ENCODE measurements around the gene CENPS.
"Not testable (repeated sequence)": the region's sequence is repeated elsewhere in the genome, so short reads cannot be mapped to it uniquely, and the experiment has no call there.

CENPS gene

DNA sequence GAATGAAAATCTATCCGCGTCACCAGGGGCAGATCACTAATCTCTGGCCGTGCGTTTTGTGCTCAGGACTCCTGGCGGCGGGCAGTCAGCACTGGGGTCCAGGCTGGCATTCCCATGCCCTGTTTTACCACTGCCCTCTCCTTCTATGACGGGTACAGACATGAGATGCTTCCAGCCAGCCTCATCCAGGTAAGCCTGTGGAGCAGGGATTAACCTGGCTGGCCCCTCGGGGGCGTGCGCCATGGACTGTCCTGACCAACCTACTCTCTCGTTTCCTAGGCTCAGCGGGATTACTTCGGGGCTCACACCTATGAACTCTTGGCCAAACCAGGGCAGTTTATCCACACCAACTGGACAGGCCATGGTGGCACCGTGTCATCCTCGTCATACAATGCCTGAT, 10.9 kb upstream of the CENPS start:
- no peak for DNase-seq (ENCODE audit: low read depth, low spot score)

DNA sequence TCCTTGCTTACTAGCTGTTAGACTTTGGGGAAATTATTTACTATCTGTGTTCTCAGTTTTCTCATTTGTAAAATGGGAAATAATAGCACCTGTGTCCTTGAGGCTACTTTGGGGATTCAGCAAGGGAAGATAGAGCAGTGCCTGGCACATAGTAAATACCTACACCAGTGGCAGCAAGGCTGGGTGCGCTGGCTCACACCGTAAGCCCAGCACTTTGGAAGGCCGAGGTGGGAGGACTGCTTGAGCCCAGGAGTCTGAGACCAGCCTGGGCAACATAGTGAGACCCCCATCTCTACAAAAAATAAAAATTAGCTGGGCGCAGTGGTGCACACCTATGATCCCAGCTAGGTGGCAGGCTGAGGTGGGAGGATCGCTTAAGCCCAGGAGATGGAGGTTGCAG, 8.6 kb upstream of the CENPS start:
- no peak for DNase-seq (ENCODE audit: low read depth, low spot score)

DNA sequence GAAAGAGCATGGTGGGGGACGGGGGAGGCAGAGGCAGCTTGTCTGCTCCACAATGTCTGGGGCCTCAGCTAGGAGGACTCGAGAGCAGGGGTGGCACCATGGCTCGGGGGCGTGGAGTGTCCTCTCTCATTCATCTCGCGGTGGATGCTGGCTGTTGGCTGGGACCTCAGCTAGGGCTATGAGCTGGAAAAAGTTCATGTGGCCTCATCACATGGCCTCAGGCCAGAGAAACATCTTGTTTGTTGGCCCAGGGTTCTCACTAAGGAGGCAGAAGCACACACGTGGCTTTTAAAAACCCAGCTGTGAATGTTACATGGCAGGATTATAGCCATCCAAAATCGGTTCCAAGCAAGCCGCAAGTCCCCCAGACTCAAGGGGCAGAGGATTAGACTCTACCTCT, 6.2 kb upstream of the CENPS start:
- DNase-seq (ENCODE audit: low read depth, low spot score), result no peak

DNA sequence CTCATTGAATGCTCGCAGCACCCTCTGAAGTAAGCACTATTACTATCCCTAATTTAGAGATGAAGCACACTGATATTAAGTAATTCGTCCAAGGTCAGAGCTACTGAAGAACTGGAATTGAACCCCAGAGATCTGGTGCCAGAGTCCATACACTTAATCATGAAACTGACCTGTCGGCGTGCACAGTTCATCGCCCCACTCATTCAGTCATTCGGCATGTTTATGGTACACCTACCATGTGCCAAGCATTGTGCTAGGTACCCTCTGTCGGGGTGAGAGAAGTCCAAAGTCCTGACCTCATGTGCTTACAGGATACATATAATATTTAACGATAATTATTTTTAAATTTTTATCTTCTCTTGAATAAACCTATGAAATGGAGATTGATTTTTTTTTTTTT, 5.6 kb upstream of the CENPS start:
- no peak for DNase-seq (ENCODE audit: low read depth, low spot score)

DNA sequence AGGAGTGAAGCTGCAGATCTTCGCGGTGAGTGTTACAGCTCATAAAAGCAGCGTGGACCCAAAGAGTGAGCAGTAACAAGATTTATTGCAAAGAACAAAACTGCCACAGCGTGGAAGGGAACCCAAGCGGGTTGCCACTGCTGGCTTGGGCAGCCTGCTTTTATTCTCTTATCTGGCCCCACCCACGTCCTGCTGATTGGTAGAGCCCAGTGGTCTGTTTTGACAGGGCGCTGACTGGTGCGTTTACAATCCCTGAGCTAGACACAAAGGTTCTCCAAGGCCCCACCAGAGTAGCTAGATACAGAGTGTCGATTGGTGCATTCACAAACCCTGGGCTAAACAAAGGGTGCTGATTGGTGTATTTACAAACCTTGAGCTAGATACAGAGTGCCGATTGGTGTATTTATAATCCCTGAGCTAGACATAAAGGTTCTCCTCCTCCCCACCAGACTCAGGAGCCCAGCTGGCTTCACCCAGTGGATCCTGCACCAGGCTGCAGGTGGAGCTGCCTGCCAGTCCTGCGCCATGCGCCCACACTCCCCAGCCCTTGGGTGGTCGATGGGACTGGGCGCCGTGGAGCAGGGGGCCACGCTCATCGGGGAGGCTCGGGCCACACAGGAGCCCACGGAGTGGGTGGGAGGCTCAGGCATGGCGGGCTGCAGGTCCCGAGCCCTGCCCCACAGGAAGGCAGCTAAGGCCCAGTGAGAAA, 4.3 kb upstream of the CENPS start:
- not testable (repeated sequence) for DNase-seq (ENCODE audit: low read depth, low spot score)

DNA sequence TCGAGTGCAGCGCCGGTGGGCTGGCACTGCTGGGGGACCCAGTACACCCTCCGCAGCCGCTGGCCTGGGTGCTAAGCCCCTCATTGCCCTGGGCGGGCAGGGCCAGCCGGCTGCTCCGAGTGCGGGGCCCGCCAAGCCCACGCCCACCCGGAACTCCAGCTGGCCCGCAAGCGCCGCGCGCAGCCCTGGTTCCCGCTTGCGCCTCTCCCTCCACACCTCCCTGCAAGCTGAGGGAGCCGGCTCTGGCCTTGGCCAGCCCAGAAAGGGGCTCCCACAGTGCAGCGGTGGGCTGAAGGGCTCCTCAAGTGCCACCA, 3.7 kb upstream of the CENPS start:
- not testable (repeated sequence) for DNase-seq (ENCODE audit: low read depth, low spot score)

DNA sequence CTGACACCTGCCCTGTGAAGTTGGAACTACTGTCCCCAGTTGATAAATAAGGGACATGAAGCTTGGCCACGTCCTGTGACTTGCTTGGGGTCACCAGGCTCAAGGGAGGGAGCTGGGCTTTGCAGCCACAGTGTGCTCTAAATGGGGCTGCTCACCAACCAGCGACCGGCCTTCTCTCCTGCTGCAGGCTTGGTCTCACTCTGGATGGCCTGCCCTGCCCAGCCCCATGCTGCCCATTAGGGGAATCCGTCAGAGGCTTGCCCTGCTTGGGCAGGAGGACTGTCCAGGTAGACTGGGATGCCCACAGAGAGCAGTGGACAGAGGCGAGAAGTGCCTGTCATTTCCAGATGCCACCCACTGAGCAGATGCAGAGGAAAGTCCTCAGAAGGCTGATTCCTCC, 1.2 kb upstream of the CENPS start:
- DNase-seq (ENCODE audit: low read depth, low spot score), result no peak

DNA sequence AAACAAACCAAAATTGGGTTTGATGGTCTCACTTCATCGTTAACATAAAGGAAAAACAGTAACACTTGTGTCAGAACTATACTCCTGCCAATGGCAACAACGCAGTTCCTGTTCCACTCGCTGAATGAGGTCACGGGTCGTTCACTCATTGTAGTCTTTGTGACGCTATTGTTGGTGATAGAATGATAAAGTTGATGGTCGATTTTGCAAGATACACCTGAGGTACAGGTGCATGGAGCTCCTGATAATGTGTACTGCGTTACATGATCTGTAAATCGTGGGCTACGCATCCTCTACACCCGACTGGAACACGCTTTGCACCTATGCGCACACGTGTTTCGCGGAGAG, 391 bp upstream of the CENPS start:
- DNase-seq (ENCODE audit: low read depth, low spot score), result no peak

DNA sequence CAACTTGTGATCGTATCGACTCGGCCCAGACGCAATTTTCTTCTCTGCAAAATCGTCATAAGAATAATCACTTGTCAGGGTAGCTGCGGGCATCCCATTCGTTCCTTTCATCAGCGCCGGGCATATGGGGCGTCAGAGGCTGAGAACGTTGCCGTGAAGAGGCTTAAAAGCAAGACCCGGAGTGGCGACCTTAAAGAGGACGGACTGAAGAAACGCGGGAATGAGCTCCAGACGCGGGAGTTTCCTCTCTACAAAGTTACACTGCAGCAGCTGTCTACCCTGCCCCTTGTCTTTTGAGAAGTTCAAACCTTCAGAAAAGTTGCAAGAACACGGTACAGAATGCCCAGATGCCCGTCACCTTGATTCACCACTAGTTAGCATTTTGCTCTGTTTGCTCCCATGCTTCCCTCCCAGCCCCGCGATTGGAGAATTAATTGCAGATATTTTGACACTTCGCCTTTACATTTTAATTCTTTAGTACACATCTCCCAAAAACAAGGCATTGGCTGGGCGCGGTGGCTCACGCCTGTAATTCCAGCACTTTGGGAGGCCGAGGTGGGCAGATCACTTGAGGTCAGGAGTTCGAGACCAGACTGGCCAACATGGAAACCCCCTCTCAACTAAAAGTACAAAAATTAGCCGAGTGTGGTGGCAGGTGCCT, 967 bp downstream of the CENPS start:
- DNase-seq (ENCODE audit: low read depth, low spot score), result no peak

DNA sequence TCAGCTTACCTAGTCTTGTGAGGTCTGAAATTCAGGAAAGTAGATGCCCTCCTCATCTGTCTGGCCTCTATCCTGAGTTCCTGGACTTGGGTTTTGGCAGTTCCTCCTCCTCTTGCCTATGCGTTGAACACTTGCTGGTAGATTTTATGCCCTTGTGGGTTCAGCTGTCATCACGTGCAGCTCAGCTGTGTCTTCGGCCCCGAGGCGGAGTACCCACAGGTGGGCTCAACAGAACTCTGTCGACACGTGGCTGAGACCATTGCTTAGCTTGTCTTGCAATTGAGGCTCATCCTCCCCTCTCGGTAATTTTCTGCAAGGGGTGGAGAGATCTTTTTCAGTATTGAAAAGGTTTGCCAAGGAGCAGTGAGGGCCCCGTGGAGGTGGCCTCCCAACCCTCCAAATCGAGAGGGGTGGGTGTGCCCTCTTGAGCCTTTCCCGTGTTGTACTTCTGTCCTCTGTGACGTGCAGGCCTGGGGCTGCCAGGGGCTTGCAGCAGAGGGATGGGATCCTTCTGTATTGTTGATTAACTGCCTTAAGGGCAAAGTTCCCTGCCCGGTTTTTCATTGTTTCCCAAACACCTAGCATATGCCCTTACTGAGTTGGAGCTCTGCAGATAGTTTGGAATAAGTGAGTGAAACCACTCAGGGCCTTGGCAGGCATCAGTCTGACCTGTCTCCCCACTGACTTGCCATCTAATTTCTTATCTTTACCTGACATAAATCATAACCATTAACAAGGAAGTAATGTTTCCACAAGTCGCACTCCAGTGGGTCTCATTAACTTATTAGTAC, 2.9 kb downstream of the CENPS start:
- DNase-seq (ENCODE audit: low read depth, low spot score), result no peak

DNA sequence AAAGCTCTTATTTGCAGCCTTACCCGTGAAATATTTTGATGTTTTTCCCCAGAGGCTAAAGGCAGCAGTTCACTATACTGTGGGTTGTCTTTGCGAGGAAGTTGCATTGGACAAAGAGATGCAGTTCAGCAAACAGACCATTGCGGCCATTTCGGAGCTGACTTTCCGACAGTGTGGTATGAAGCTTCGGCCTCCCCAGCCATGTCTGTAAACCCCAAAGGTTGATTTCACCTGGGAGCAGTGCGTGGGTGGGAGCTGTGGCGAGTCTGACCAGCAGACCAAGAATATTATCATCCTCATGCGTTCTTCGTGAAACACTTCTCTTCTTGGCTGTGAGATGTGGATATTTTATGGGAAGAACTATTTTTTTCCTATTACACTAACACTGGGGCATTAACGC, 3.6 kb downstream of the CENPS start:
- no peak for DNase-seq (ENCODE audit: low read depth, low spot score)

DNA sequence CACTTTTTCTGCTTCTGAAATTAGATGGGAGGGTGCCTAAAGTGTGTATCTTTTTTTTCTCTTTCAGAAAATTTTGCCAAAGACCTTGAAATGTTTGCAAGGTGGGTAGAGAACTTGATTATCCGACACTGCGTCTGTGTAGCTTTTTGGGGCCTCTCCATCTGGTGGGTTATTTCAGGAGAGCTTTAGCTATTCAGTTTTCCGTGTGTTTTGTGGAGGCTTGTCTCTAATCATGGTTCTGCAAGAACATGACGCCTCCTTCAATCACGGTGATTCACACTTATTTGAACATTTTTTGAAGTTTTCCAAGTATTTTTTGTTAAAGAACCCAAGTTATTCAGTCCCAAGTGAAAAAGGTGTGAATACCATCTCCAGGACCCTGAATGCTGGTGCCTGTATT, 4.4 kb downstream of the CENPS start:
- no peak for DNase-seq (ENCODE audit: low read depth, low spot score)

DNA sequence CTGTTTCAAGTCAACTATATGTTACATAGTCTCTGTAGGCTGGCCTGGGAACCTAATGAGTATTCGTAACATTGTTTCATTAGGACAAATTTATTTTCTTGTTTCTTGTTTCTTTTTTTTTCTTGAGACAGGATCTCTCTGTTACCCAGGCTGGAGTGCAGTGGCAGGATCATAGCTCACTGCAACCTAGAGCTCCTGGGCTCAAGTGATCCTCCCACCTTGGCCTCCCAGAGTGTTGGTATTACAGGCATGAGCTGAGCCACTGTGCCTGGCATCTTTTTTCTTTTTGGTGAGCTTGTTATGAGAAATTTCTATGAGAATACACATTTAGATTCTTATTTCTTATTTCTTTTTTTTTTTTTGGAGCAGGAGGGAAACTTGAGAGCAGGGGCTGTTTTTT, 6.8 kb downstream of the CENPS start:
- DNase-seq (ENCODE audit: low read depth, low spot score), result no peak

DNA sequence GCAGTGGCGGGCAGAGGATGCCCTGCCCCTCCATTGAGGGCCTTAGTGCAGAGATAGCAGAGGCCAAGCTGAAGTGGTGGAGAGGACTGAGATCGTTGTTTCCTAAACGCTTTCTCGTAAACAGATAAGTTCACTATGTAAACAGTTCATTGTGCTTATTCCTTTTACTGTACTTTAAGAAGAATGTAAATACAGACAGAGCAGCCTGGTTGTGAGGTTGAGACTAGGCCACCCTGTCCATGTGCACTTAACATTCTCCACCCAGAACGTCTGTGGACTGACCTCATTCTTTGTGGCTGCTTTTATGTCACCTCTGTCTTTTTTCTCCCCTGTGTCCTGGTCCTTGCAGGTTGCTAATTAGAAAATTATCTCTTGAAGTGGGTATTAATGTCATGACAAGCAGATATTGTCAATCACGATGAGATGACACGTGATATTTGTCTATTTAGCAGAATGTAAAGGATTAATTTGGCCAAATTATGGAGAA, 8.5 kb downstream of the CENPS start:
- no peak for DNase-seq (ENCODE audit: low read depth, low spot score)

DNA sequence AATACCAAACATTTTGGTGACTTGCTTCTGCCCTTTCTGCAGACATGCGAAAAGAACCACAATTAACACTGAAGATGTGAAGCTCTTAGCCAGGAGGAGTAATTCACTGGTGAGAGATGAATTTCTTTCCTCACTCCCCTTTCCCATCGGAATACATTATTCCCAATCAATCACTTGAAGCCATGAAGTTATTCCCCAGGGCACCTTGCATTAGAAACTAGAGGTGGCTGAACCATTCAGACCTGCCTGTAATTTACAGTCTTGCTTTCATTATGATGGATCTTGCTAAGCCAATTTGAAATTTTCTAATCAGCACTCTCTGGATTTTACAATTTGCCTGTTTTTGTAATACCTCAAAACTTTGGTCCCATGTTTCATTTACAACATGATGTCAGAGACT, 10.1 kb downstream of the CENPS start:
- no peak for DNase-seq (ENCODE audit: low read depth, low spot score)

DNA sequence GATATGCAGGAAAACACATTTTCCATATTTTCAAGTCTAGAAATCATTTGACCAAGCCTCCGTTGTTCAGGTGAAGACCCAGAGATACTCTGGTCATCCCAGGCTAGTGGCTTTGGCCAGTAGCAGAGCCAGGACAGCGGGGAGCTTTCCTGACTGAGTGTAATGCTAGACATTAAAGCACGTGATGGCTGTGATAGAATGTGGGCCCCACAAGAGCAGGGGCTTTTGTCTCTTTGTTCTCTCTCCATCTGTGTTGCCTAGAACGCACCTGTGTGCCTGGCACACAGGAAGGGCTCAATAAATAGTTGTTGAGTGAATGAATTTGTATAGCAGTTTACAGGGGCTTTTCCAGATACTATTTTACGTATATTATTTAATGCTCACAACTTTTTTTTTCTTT, 10.6 kb downstream of the CENPS start:
- no peak for DNase-seq (ENCODE audit: low read depth, low spot score)

DNA sequence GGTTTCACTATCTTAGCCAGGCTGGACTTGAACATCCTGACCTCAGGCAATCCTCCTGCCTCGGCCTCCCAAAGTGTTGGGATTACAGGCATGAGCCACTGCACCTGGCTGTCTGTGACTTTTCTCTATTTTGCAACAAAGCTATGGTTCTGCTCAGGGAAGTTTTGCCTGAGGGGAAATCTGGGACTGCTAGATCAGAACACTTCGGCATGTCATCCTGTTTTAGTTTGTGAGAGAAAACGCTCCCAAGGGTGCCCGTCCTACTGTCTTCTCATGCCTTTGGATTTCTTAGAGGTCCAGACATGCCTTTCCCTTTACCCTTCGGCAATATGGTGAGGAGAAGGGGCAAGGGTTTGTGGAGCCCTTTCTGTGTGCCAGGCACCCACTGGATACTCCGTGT, 14.0 kb downstream of the CENPS start:
- no peak for DNase-seq (ENCODE audit: low read depth, low spot score)

DNA sequence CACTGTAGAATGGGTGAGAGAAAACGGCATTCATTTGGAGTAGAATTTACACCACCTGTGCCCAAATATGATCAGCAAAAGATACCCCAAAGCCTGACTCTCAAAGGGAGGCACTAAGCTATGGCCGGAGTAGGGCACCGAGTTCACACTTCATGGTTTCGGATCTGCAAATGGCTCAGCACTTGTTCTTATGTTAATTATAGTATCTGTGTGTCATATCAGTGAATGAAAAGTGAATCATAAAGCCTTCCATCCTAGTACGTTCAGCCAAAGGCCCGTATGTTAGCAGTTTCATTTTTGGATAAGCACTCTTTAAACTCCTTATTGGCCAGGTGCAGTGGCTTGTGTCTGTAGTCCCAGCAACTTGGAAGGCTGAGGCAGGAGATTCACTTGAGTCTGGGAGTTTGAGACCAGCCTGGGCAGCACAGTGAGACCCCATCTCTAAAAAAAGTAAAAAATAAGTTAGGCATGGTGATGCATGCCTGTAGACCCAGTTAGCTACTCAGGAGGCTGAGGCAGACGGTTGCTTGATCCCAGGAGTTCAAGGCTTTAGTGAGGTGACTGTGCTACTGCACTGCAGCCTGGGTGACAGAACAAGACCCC, 14.7 kb downstream of the CENPS start:
- no peak for DNase-seq (ENCODE audit: low read depth, low spot score)

DNA sequence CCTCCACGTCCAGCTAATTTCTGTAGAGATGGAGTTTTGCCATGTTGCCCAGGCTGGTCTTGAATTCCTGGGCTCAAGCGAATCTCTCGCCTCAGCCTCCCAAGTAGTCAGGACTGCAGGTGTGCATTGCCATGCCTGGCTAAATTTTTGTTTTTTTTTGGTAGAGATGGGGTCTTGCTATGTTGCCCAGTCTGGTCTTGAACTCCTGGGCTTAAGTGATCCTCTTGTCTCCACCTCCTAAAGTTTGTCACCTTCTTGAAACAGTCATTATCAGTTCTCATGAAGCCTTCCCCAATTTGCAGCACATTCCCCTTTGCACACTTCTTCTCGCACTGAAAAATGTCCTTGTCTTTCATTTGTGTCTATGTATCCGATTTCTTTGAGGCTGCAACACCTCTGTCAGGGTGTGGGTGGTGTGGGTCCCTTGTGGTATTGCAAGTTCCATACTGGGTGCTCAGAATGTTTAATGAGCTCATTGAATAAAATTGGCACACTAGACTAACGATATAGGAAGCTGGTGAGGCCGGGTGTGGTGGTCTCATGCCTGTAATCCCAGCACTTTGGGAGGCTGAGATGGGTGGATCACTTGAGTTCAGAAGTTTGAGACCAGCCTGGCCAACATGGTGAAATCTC, 16.7 kb downstream of the CENPS start:
- no peak for DNase-seq (ENCODE audit: low read depth, low spot score)

DNA sequence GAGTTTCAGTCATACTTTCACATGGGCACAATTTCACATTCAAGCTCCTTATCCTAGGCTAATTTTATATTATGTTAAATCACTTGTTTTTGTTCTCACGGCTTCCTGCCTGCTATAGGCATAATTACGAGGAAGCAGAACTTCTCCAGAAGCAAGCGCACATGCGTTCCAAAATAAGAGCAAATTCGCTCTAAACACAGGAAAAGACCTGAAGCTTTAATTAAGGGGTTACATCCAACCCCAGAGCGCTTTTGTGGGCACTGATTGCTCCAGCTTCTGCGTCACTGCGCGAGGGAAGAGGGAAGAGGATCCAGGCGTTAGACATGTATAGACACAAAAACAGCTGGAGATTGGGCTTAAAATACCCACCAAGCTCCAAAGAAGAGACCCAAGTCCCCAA, 19.5 kb downstream of the CENPS start, which contains the start of gene CORT:
Gene CORT, plus strand, starts transcription at position 281 of the 400 bp plus-strand sequence. CDS start 193 bp downstream, outside the sequence.
- DNase-seq (ENCODE audit: low read depth, low spot score), result no peak

DNA sequence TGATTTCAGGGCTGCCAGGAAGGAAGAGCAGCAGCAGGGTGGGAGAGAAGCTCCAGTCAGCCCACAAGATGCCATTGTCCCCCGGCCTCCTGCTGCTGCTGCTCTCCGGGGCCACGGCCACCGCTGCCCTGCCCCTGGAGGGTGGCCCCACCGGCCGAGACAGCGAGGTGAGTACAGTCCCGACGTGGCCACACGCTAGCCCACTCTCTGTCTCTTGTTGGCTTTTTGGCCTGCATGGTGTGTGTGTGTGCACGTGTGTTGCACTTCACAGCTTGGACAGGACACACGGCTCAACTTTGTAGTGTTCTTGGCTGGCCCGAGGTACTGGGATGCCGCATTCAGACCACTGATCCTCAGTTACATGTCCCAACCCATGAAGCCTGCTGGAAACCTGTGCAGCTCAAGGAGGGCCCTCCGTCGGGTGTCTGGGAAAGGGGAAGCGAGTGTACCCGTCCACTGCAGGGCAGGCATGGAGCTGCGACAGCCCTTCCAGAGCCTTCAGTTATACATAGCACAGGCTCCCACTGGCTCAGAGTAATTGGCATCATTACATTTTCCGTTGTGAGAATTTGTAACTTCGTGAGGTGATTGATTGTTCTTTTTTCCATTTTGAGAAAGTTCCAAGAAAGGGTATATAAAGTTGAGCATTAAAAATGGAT, 20.1 kb downstream of the CENPS start:
- no peak for DNase-seq (ENCODE audit: low read depth, low spot score)
